ENCODE data around the gene TAL2. TPM values are rescaled to one million over a fixed set of nuclear protein-coding genes. Genes with fewer than 3 reads are reported as not detected.

The TAL2 gene
- polyA plus RNA-seq, 1 donor from 2014 or later = 9.3 TPM

GRCh38 chr9:105711867-105712266, 49.6 kb downstream of the TAL2 start:
- no peak overlapping the region for H3K4me3 Mint-ChIP-seq
- no peaks in the 10 kb centered on the region for H3K9me3 Mint-ChIP-seq
- peaks cover under 1% of the 10 kb centered on the region for H3K36me3 Mint-ChIP-seq
- peaks cover 4 to 8% (median 7%) of the 10 kb centered on the region in 3 donors for H3K4me1 Mint-ChIP-seq
- H3K27me3 Mint-ChIP-seq = no peaks in the 10 kb centered on the region
- H3K27ac Mint-ChIP-seq = no peak overlapping the region

DNA sequence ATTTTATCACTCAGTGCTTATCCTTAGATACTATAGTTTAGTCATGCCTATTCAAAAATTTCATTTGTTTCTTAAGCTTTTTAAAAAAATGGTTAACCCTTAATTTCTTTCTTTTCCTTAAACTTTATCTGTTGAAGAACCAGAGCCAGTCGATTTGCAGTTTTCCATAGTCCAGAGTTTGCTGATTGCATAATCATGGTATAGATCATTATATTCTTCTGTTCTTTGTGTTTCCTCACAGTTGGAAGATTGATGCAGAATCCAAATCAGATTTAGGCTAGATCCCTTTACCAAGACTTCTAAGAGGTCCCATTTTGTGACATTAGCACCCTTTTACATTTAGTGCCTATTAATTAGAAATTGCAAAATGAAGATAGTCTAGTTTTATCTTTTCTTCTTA, 50.0 kb downstream of the TAL2 start:
- Mint-ChIP-seq H3K4me1 (peaks cover 4 to 8% (median 7%) of the 10 kb centered on the region in 3 donors), H3K27ac (no peak overlapping the region), H3K36me3 (no peaks in the 10 kb centered on the region), H3K27me3 (no peaks in the 10 kb centered on the region), H3K9me3 (no peaks in the 10 kb centered on the region), H3K4me3 (no peak overlapping the region)

Other genes starting within 250 kb of the TAL2 start
- gene FSD1L, start 214.4 kb upstream of the TAL2 start, polyA plus RNA-seq = 4.6 TPM
- gene FKTN, start 104.3 kb upstream of the TAL2 start, polyA plus RNA-seq = 0.65 TPM
- 38.5 TPM for gene TMEM38B, start 32.1 kb downstream of the TAL2 start, polyA plus RNA-seq